Effector CD8-positive, alpha-beta T cell (primary cell): ENCODE data around the gene YBX1.
"Not testable (repeated sequence)": the region's sequence is repeated elsewhere in the genome, so short reads cannot be mapped to it uniquely, and the experiment has no call there.

Experiments used
- DNase-seq: peaks from one replicate; lab custom pipeline; 2025; lab: John Stamatoyannopoulos, UW

YBX1 gene

GRCh38 chr1:42689912-42690311 lies 7.7 kb downstream of the YBX1 start:
- DNase-seq = no peak

GRCh38 chr1:42690477-42691156 lies 8.4 kb downstream of the YBX1 start:
- no peak for DNase-seq

- no peak for DNase-seq
Measured at GRCh38 chr1:42691157-42691498, 8.9 kb downstream of the YBX1 start.

- no peak for DNase-seq
Measured at GRCh38 chr1:42692461-42692860, 10.2 kb downstream of the YBX1 start.

GRCh38 chr1:42692911-42693310 lies 10.7 kb downstream of the YBX1 start:
- DNase-seq = no peak

GRCh38 chr1:42698081-42698813 lies 16.0 kb downstream of the YBX1 start:
- DNase-seq = no peak

- no peak for DNase-seq
Measured at GRCh38 chr1:42700006-42700405, 17.8 kb downstream of the YBX1 start.

GRCh38 chr1:42703888-42704464 lies 21.8 kb downstream of the YBX1 start:
- no peak for DNase-seq

GRCh38 chr1:42712808-42713207 lies 30.6 kb downstream of the YBX1 start:
- DNase-seq = not testable (repeated sequence)

GRCh38 chr1:42713293-42713692 lies 31.1 kb downstream of the YBX1 start:
- DNase-seq = no peak

GRCh38 chr1:42714441-42714840 lies 32.2 kb downstream of the YBX1 start:
- not testable (repeated sequence) for DNase-seq

GRCh38 chr1:42720868-42721267 lies 38.6 kb downstream of the YBX1 start:
- DNase-seq = no peak

GRCh38 chr1:42721926-42722325 lies 39.7 kb downstream of the YBX1 start:
- no peak for DNase-seq

GRCh38 chr1:42722403-42722802 lies 40.2 kb downstream of the YBX1 start:
- not testable (repeated sequence) for DNase-seq

- DNase-seq = no peak
Measured at GRCh38 chr1:42723511-42723910, 41.3 kb downstream of the YBX1 start.

- DNase-seq = not testable (repeated sequence)
Measured at GRCh38 chr1:42725820-42726219, 43.6 kb downstream of the YBX1 start.

- DNase-seq = no peak
Measured at GRCh38 chr1:42730002-42730401, 47.8 kb downstream of the YBX1 start.

GRCh38 chr1:42730988-42731387 lies 48.8 kb downstream of the YBX1 start:
- no peak for DNase-seq

GRCh38 chr1:42731585-42731984 lies 49.4 kb downstream of the YBX1 start:
- no peak for DNase-seq

GRCh38 chr1:42732126-42732680 lies 50.0 kb downstream of the YBX1 start:
- DNase-seq = no peak

- DNase-seq = no peak
Measured at GRCh38 chr1:42733415-42734200, 51.4 kb downstream of the YBX1 start.
